HEK293 (cell line): ENCODE measurements around the gene ALDH16A1.

Experiments used
- CTCF ChIA-PET: fragments of 350-600 bp; formaldehyde crosslinking; extraction: SDS; loops from one replicate; lab custom pipeline; 2021; ENCODE audit warnings: antibody characterized with exemption; lab: Yijun Ruan, JAX
- POLR2A ChIA-PET: fragments of 300-600 bp; formaldehyde crosslinking; extraction: SDS; loops from one replicate; lab custom pipeline; 2020; ENCODE audit warnings: antibody characterized with exemption, inconsistent platforms; lab: Yijun Ruan, JAX
- H3K27ac ChIP-seq: fragments of 200-500 bp; sonication (Bioruptor generic); 2 replicates; pipeline ENCODE4 v1.5.1; 2014; ENCODE audit warnings: low read depth, low read length, control low read depth, inconsistent platforms; ENCODE audit errors: extremely low read depth
- H3K36me3 ChIP-seq, 2 experiments: fragments of 200-500 bp in 1 of 2; sonication (Bioruptor generic) in 1 of 2; 1 replicate in 1 of 2; 2 replicates in 1 of 2; pipeline ENCODE4 v1.5.1; 2014 to 2017; ENCODE audit warnings: inconsistent platforms in 2 of 2, low read length in 2 of 2; ENCODE audit not compliant: control insufficient read depth in 2 of 2, insufficient read depth in 1 of 2
- H3K4me1 ChIP-seq: fragments of 200-500 bp; sonication (Bioruptor generic); 2 replicates; pipeline ENCODE4 v1.5.1; 2014; ENCODE audit warnings: mild to moderate bottlenecking, low read length, inconsistent platforms; ENCODE audit not compliant: control insufficient read depth, insufficient read depth
- H3K4me3 ChIP-seq: 2 replicates; pipeline ENCODE4 v1.5.1; 2011; ENCODE audit warnings: low read depth, mild to moderate bottlenecking, control low read depth, low read length, moderate library complexity
- H3K9me3 ChIP-seq: fragments of 200-500 bp; sonication (Bioruptor generic); 2 replicates; pipeline ENCODE4 v1.5.1; 2014; ENCODE audit warnings: low read depth, low read length, inconsistent platforms; ENCODE audit not compliant: control insufficient read depth, insufficient read depth
- GLIS1 ChIP-seq: fragments of 450-650 bp; formaldehyde crosslinking; IDR thresholded peaks from 2 replicates; pipeline ENCODE4 v1.5.1; 2016; ENCODE audit warnings: missing biosample characterization, missing genetic modification characterization
- GLIS2 ChIP-seq: fragments of 450-650 bp; formaldehyde crosslinking; IDR thresholded peaks from 2 replicates; pipeline ENCODE4 v1.5.1; 2016; ENCODE audit warnings: missing biosample characterization, missing genetic modification characterization
- KLF9 ChIP-seq: fragments of 450-650 bp; formaldehyde crosslinking; IDR thresholded peaks from 2 replicates; pipeline ENCODE4 v1.5.1; 2016; ENCODE audit warnings: missing biosample characterization, missing genetic modification characterization, low read depth
- MEIS1 ChIP-seq: sonication (generic); formaldehyde crosslinking; IDR thresholded peaks from 2 replicates; pipeline ENCODE4 v1.8.1; 2022; ENCODE audit warnings: missing genetic modification reagents, mild to moderate bottlenecking, borderline replicate concordance
- PRDM1 ChIP-seq: fragments of 450-650 bp; formaldehyde crosslinking; IDR thresholded peaks from 2 replicates; pipeline ENCODE4; 2016; ENCODE audit warnings: missing biosample characterization, missing genetic modification characterization
- SETDB1 ChIP-seq: IDR thresholded peaks from one replicate; pipeline ENCODE4 v1.6.1; 2017; ENCODE audit warnings: mild to moderate bottlenecking, low read length, moderate library complexity, mixed read lengths; ENCODE audit not compliant: insufficient read length
- TRIM28 ChIP-seq: IDR thresholded peaks from 2 replicates; pipeline ENCODE4 v1.6.1; 2011; ENCODE audit warnings: low read length, control low read depth, borderline replicate concordance
- ZFHX2 ChIP-seq: fragments of 450-650 bp; formaldehyde crosslinking; conservative IDR thresholded peaks from 2 replicates; pipeline ENCODE4 v1.5.1; 2016; ENCODE audit warnings: missing biosample characterization, missing genetic modification characterization
- ZNF112 ChIP-seq: fragments of 450-650 bp; formaldehyde crosslinking; IDR thresholded peaks from 2 replicates; pipeline ENCODE4 v1.5.0; 2017; ENCODE audit warnings: missing biosample characterization, missing genetic modification characterization
- ZNF133 ChIP-seq: fragments of 450-650 bp; formaldehyde crosslinking; IDR thresholded peaks from 2 replicates; pipeline ENCODE4 v1.5.1; 2016; ENCODE audit warnings: missing biosample characterization, missing genetic modification characterization
- ZNF302 ChIP-seq: fragments of 450-650 bp; formaldehyde crosslinking; IDR thresholded peaks from 2 replicates; pipeline ENCODE4 v1.5.1; 2016; ENCODE audit warnings: missing biosample characterization, missing genetic modification characterization, low read depth
- ZNF362 ChIP-seq: fragments of 450-650 bp; formaldehyde crosslinking; IDR thresholded peaks from 2 replicates; pipeline ENCODE4 v1.5.1; 2016; ENCODE audit warnings: missing biosample characterization, missing genetic modification characterization
- ZNF394 ChIP-seq: fragments of 450-650 bp; formaldehyde crosslinking; IDR thresholded peaks from 2 replicates; pipeline ENCODE4 v1.5.1; 2016; ENCODE audit warnings: missing biosample characterization, missing genetic modification characterization, mild to moderate bottlenecking, moderate library complexity, borderline replicate concordance
- ZNF501 ChIP-seq: fragments of 450-650 bp; formaldehyde crosslinking; IDR thresholded peaks from 2 replicates; pipeline ENCODE4 v1.5.1; 2016; ENCODE audit warnings: missing biosample characterization, missing genetic modification characterization
- ZNF580 ChIP-seq: fragments of 450-650 bp; formaldehyde crosslinking; IDR thresholded peaks from 2 replicates; pipeline ENCODE4 v1.5.1; 2016; ENCODE audit warnings: missing biosample characterization, missing genetic modification characterization
- ZNF585B ChIP-seq: fragments of 450-650 bp; formaldehyde crosslinking; IDR thresholded peaks from 2 replicates; pipeline ENCODE4 v1.5.1; 2016; ENCODE audit warnings: missing biosample characterization, missing genetic modification characterization
- ZNF623 ChIP-seq: fragments of 450-650 bp; formaldehyde crosslinking; IDR thresholded peaks from 2 replicates; pipeline ENCODE4 v1.5.1; 2016; ENCODE audit warnings: missing biosample characterization, missing genetic modification characterization
- TF ChIP-seq, protein P1 (sequence below): fragments of 450-650 bp; formaldehyde crosslinking; IDR thresholded peaks from 2 replicates; pipeline ENCODE4 v1.5.1; 2016; ENCODE audit warnings: missing biosample characterization, missing genetic modification characterization
- TF ChIP-seq, protein P2 (sequence below): fragments of 450-650 bp; formaldehyde crosslinking; IDR thresholded peaks from 2 replicates; pipeline ENCODE4 v1.5.1; 2017; ENCODE audit warnings: missing biosample characterization, missing genetic modification characterization

The ALDH16A1 gene

DNA sequence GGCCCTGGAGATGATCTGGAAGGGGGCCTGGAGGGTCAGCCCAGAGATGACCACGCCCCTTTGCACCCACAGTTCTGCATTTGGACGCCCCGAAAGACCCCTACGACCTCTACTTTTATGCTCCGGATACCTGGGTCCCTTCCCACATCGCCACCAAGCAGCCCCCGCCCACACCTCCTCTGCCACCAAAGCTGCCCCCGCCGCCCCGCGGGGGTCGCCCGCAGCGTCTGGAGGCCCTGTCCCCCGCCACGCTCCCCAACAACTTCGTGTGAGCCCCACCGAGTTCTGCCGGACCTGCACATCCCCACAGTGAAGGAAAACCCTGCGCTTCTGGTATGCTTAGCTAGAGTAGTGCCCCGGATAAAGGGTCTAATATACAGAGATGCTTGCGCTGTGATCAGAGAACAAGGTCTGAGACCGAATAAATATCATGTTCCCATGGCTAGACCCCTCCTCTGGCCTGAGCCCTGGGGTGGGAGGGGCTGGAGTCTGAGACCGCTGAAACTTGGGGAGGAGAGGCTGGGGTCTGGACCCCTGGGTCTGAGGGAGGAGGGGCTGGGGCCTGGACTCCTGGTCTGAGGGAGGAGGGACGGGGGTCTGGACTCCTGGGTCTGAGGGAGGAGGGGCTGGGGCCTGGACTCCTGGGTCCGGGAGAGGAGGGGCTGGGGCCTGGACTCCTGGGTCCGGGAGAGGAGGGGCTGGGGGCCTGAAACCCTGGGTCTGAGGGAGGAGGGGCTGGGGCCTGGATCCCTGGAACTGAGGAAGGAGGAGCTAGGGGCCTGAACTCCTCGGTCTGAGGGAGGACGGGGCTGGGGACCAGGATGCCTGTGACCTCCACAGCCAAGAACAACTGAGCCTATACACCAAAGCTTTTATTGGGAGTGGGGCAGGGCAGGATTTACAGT is 24.2 kb upstream of the ALDH16A1 start:
- Histone ChIP-seq H3K9me3 (no peaks in the 10 kb centered on the region), H3K4me1 (no peaks in the 10 kb centered on the region), H3K27ac (no peak overlapping the region), H3K4me3 (no peak overlapping the region), H3K36me3 (no peaks in the 10 kb centered on the region)
- ChIA-PET CTCF (interaction anchor here (0.7 to 1.9 kb wide), 4 partner anchors 10 to 118 kb away, joined by 3 to 11 read pairs (median 5); no protein-coding TSS in a partner anchor), POLR2A (no interaction called here)
- TF ChIP-seq MEIS1 (CRISPR knock-in tag), result no peak
- no peak for TF ChIP-seq ZNF362 (tag by site-specific recombination)
- TF ChIP-seq, protein P1, sequence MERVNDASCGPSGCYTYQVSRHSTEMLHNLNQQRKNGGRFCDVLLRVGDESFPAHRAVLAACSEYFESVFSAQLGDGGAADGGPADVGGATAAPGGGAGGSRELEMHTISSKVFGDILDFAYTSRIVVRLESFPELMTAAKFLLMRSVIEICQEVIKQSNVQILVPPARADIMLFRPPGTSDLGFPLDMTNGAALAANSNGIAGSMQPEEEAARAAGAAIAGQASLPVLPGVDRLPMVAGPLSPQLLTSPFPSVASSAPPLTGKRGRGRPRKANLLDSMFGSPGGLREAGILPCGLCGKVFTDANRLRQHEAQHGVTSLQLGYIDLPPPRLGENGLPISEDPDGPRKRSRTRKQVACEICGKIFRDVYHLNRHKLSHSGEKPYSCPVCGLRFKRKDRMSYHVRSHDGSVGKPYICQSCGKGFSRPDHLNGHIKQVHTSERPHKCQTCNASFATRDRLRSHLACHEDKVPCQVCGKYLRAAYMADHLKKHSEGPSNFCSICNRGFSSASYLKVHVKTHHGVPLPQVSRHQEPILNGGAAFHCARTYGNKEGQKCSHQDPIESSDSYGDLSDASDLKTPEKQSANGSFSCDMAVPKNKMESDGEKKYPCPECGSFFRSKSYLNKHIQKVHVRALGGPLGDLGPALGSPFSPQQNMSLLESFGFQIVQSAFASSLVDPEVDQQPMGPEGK (tag by site-specific recombination), result 0 out of 2 replicates have a peak, but pooled peaks have one; percentile 7
- no peak for TF ChIP-seq ZNF501 (tag by site-specific recombination)
- TF ChIP-seq KLF9 (tag by site-specific recombination), result peak; percentile 7; the same call in 1 of the 2 replicates
- no peak for TF ChIP-seq ZNF394 (tag by site-specific recombination)

- H3K36me3 ChIP-seq, result no peaks in the 10 kb centered on the region
- TF ChIP-seq, protein P1 (tag by site-specific recombination), result 0 out of 2 replicates have a peak, but pooled peaks have one; percentile 18
- TF ChIP-seq ZNF585B (tag by site-specific recombination), result peak; percentile 35; the same call in 1 of the 2 replicates
- TF ChIP-seq SETDB1, result no peak
- TF ChIP-seq TRIM28, result no peak
- TF ChIP-seq MEIS1 (CRISPR knock-in tag), result no peak
- no peak for TF ChIP-seq ZFHX2 (tag by site-specific recombination)
- TF ChIP-seq ZNF580 (tag by site-specific recombination), result peak; percentile 24; the same call in 1 of the 2 replicates
- TF ChIP-seq ZNF133 (tag by site-specific recombination), result no peak
- 0 out of 2 replicates have a peak, but pooled peaks have one; percentile 12 for TF ChIP-seq GLIS2 (tag by site-specific recombination)
- peak; percentile 21; the same call in 1 of the 2 replicates for TF ChIP-seq GLIS1
- TF ChIP-seq ZNF302 (tag by site-specific recombination), result no peak
- TF ChIP-seq, protein P2, sequence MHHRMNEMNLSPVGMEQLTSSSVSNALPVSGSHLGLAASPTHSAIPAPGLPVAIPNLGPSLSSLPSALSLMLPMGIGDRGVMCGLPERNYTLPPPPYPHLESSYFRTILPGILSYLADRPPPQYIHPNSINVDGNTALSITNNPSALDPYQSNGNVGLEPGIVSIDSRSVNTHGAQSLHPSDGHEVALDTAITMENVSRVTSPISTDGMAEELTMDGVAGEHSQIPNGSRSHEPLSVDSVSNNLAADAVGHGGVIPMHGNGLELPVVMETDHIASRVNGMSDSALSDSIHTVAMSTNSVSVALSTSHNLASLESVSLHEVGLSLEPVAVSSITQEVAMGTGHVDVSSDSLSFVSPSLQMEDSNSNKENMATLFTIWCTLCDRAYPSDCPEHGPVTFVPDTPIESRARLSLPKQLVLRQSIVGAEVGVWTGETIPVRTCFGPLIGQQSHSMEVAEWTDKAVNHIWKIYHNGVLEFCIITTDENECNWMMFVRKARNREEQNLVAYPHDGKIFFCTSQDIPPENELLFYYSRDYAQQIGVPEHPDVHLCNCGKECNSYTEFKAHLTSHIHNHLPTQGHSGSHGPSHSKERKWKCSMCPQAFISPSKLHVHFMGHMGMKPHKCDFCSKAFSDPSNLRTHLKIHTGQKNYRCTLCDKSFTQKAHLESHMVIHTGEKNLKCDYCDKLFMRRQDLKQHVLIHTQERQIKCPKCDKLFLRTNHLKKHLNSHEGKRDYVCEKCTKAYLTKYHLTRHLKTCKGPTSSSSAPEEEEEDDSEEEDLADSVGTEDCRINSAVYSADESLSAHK (tag by site-specific recombination), result peak; percentile 100
- no peak for TF ChIP-seq ZNF112 (tag by site-specific recombination)
- peak; percentile 41 for TF ChIP-seq ZNF623 (tag by site-specific recombination)
- TF ChIP-seq PRDM1 (tag by site-specific recombination), result peak; percentile 76
- TF ChIP-seq, all 188 proteins: peak for 8
- no peaks in the 10 kb centered on the region for H3K4me1 ChIP-seq
- H3K4me3 ChIP-seq, result no peak overlapping the region
- no peak overlapping the region for H3K27ac ChIP-seq
- ChIA-PET CTCF (interaction anchor here (0.5 to 1.9 kb wide), 6 partner anchors 11 to 272 kb away, joined by 3 to 11 read pairs (median 5); partner anchors contain the start of gene SLC17A7), POLR2A (no interaction called here)
- H3K9me3 ChIP-seq, result no peaks in the 10 kb centered on the region
Observed at GRCh38 chr19:49430172-49430677, 22.8 kb upstream of the ALDH16A1 start.
